ENCODE results near the gene TRIP10. TPM values are rescaled to one million over a fixed set of nuclear protein-coding genes. Genes with fewer than 3 reads are reported as not detected.

Gene TRIP10
- total RNA-seq, 1 donor from 2014 or later = 53.0 TPM

DNA sequence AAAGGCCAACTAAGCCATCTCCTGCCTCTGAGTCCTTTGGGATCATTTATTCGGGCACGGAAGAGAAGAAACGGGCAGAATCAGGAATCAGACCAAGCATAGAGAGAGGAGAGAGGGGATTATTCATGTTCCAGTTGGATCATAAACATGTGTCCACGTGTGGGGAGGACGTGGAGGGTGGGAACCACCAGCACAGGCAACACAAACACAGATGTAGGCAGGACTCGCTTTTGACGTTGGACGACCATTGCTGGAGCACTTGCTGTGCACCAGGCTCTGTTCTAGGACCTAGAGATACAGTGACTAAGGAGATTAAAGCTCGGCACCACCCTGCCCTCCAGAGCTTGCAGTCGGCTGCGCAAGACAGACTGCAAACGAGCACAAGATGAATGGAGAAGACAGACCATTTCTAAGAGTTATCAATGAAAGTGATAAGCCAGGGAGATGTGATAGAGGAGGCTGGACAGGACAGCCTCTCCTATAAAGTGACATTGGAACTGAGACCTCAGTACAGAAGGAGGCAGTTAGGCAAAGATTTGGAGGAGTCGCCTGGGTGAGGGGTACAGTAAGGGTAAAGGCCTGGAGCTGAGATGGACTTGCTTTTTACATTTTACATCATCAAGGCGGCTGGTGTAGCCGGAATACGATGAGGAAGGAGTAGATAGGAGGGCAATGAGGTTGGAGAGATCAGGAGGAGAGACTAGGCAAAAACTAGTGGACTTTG lies 27.0 kb downstream of the TRIP10 start:
- Mint-ChIP-seq H3K36me3 (no peaks in the 10 kb centered on the region), H3K27me3 (ENCODE audit: insufficient read depth, low read depth) (peaks cover 37% of the 10 kb centered on the region), H3K4me3 (peak overlapping the region; percentile 29), H3K4me1 (peaks cover 6% of the 10 kb centered on the region), H3K27ac (no peak overlapping the region), H3K9me3 (no peaks in the 10 kb centered on the region)
- no peaks in the 10 kb centered on the region for H3K36me3 ChIP-seq
- H4K20me1 ChIP-seq (ENCODE audit: low read depth) = no peaks in the 10 kb centered on the region
- peaks cover 22% of the 10 kb centered on the region for H3K27me3 ChIP-seq
- peaks cover 21% of the 10 kb centered on the region for H3F3A ChIP-seq (ENCODE audit: low read depth)
- no peak overlapping the region for H3K27ac ChIP-seq
- no peak for TF ChIP-seq EZH2phosphoT487 (IDR thresholded peaks at IDR 0.05)
- TF ChIP-seq CTCF (IDR thresholded peaks at IDR 0.05) = no peak
- TF ChIP-seq EZH2 (IDR thresholded peaks at IDR 0.05) = no peak
- H3K4me2 ChIP-seq = peak overlapping the region; percentile 89
- no peaks in the 10 kb centered on the region for H3K79me2 ChIP-seq (ENCODE audit: low read depth)
- no peak overlapping the region for H3K9ac ChIP-seq
- H3K4me3 ChIP-seq = peak overlapping the region; percentile 54
- H3K9me3 ChIP-seq (ENCODE audit: low read depth) = no peaks in the 10 kb centered on the region
- no peaks in the 10 kb centered on the region for H3K4me1 ChIP-seq
- H2AFZ ChIP-seq (replicated peaks) = peak overlapping the region; percentile 68
- DNase-seq (ENCODE audit: low spot score) = no peak

DNA sequence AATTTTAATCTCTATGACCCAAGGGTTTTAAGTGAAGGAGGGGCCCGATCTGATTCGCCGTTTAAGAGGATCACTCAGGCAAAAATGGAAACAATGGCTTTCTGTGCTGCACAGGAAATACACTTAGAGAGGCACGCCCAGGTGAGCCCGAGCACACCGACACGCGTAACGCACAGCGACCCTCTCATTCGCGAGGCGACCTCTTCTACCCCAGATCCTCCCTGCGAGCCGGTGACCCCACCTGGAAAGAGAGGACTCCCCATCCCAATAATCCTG lies 27.5 kb downstream of the TRIP10 start:
- Mint-ChIP-seq H3K4me1 (peaks cover 6% of the 10 kb centered on the region), H3K9me3 (no peaks in the 10 kb centered on the region), H3K27ac (no peak overlapping the region), H3K36me3 (no peaks in the 10 kb centered on the region), H3K27me3 (ENCODE audit: insufficient read depth, low read depth) (peaks cover 37% of the 10 kb centered on the region), H3K4me3 (peak overlapping the region; percentile 3)
- H3K27me3 ChIP-seq = peaks cover 22% of the 10 kb centered on the region
- no peaks in the 10 kb centered on the region for H3K36me3 ChIP-seq
- peak overlapping the region; percentile 54 for H3K4me3 ChIP-seq
- no peaks in the 10 kb centered on the region for H3K4me1 ChIP-seq
- peaks cover 21% of the 10 kb centered on the region for H3F3A ChIP-seq (ENCODE audit: low read depth)
- no peak overlapping the region for H3K9ac ChIP-seq
- TF ChIP-seq EZH2phosphoT487 (IDR thresholded peaks at IDR 0.05) (no peak), CTCF (IDR thresholded peaks at IDR 0.05) (no peak), EZH2 (IDR thresholded peaks at IDR 0.05) (no peak)
- H4K20me1 ChIP-seq (ENCODE audit: low read depth) = no peaks in the 10 kb centered on the region
- DNase-seq (ENCODE audit: low spot score) = peak; percentile 34
- no peaks in the 10 kb centered on the region for H3K79me2 ChIP-seq (ENCODE audit: low read depth)
- H3K4me2 ChIP-seq = peak overlapping the region; percentile 89
- no peaks in the 10 kb centered on the region for H3K9me3 ChIP-seq (ENCODE audit: low read depth)
- no peak overlapping the region for H3K27ac ChIP-seq
- H2AFZ ChIP-seq (replicated peaks) = peak overlapping the region; percentile 68

- no peak within 1 kb of the TSS for H3K9ac ChIP-seq
- no peaks in the 10 kb centered on the region for H3K9me3 ChIP-seq (ENCODE audit: low read depth)
- Mint-ChIP-seq H3K27me3 (ENCODE audit: insufficient read depth, low read depth) (peaks cover 37% of the 10 kb centered on the region), H3K9me3 (no peaks in the 10 kb centered on the region), H3K27ac (no peak within 1 kb of the TSS), H3K4me1 (peaks cover 6% of the 10 kb centered on the region), H3K4me3 (peak within 1 kb of the TSS; percentile 76), H3K36me3 (no peaks in the 10 kb centered on the region)
- H3K79me2 ChIP-seq (ENCODE audit: low read depth) = no peaks in the 10 kb centered on the region
- TF ChIP-seq EZH2 (IDR thresholded peaks at IDR 0.05) = no peak
- TF ChIP-seq EZH2phosphoT487 (IDR thresholded peaks at IDR 0.05) = no peak
- no peak for TF ChIP-seq CTCF (IDR thresholded peaks at IDR 0.05)
- no peak within 1 kb of the TSS for H3K27ac ChIP-seq
- H3F3A ChIP-seq (ENCODE audit: low read depth) = peaks cover 21% of the 10 kb centered on the region
- peak within 1 kb of the TSS; percentile 77 for H2AFZ ChIP-seq (replicated peaks)
- DNase-seq (ENCODE audit: low spot score) = peak; percentile 96
- no peaks in the 10 kb centered on the region for H3K36me3 ChIP-seq
- no peaks in the 10 kb centered on the region for H4K20me1 ChIP-seq (ENCODE audit: low read depth)
- H3K4me3 ChIP-seq = peak within 1 kb of the TSS; percentile 54
- no peaks in the 10 kb centered on the region for H3K4me1 ChIP-seq
- peaks cover 22% of the 10 kb centered on the region for H3K27me3 ChIP-seq
- peak within 1 kb of the TSS; percentile 89 for H3K4me2 ChIP-seq
These were observed 28.1 kb downstream of the TRIP10 start, which contains the start of gene SH2D3A for GRCh38 chr19:6767357-6768235. TSS of gene SH2D3A (minus strand) at chr19:6767435. CDS start at chr19:6763748, 3,687 bp downstream.
